ENCODE data around the gene OR8S1. TPM values are rescaled to one million over a fixed set of nuclear protein-coding genes. Genes with fewer than 3 reads are reported as not detected.
"Not testable (repeated sequence)": the region's sequence is repeated elsewhere in the genome, so short reads cannot be mapped to it uniquely, and the experiment has no call there.

The OR8S1 gene
- total and polyA plus RNA-seq, 10 donors: not detected

DNA sequence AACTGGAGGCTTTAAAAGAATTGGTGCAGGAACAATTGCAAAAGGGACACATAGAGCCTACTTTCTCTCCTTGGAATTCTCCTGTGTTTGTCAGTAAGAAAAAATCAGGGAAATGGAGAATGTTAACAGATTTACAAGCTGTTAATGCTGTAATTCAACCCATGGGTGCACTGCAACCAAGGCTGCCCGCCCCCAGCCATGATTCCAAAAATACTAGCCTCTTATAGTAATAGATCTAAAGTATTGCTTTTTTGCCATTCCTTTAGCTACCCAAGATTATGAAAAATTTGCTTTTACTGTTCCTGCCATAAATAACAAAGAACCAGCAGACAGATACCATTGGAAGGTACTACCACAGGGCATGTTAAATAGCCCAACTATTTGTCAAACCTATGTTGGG lies 15.3 kb upstream of the OR8S1 start:
- Histone ChIP-seq H3K27ac (no peak overlapping the region), H3K27me3 (replicated peaks in 1 of 7) (peaks cover 0 to 6% (median 0%) of the 10 kb centered on the region in 7 donors), H3K36me3 (no peaks in the 10 kb centered on the region), H3K4me3 (no peak overlapping the region), H3K9me3 (peaks cover 0 to 35% (median 7%) of the 10 kb centered on the region in 8 donors), H3K4me1 (no peaks in the 10 kb centered on the region)
- intact Hi-C loops (cut with DNase I; ENCODE audit: low total_unique reads): no loop called here
- WGBS, 5 donors: 45 to 77% (median 53%) methylated on average over 1 of the region's 1 CpG
- no peak for DNase-seq
- no peak for TF ChIP-seq POLR2AphosphoS5 (IDR thresholded peaks at IDR 0.05)

DNA sequence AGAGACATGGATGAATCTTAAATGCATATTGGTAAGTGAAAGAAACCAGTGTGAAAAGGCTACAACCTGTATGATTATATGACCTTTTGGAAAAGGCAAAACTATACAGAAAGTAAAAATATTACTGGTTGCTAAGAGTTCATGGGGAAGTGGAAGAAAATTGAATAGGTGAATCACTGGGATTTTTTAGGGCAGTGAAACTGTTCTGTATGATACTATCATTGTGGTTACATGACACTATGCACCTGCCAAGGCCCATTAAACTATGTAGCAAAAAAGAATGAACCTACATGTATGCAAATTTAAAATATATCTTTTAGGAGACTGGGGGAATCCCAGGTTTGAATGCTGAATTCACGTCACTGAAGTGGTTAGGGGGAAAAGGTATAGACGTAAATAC lies 12.6 kb upstream of the OR8S1 start:
- WGBS, 5 donors: 45 to 82% (median 64%) methylated on average over 2 of the region's 2 CpGs
- H3K4me1 ChIP-seq: no peaks in the 10 kb centered on the region
- TF ChIP-seq POLR2AphosphoS5 (IDR thresholded peaks at IDR 0.05) (no peak), POLR2A (IDR thresholded peaks at IDR 0.05) (no peak), CTCF (IDR thresholded peaks at IDR 0.05 in 8 of 11, conservative IDR thresholded peaks at IDR 0.05 in 3 of 11) (no peak)
- no peak overlapping the region for H3K4me3 ChIP-seq
- no peak for DNase-seq
- no peaks in the 10 kb centered on the region for H3K36me3 ChIP-seq
- H3K27ac ChIP-seq: no peak overlapping the region
- H3K27me3 ChIP-seq (replicated peaks in 1 of 7): no peaks in the 10 kb centered on the region
- H3K9me3 ChIP-seq: peaks cover 0 to 35% (median 7%) of the 10 kb centered on the region in 8 donors
- intact Hi-C loops (cut with DNase I; ENCODE audit: low total_unique reads): no loop called here

DNA sequence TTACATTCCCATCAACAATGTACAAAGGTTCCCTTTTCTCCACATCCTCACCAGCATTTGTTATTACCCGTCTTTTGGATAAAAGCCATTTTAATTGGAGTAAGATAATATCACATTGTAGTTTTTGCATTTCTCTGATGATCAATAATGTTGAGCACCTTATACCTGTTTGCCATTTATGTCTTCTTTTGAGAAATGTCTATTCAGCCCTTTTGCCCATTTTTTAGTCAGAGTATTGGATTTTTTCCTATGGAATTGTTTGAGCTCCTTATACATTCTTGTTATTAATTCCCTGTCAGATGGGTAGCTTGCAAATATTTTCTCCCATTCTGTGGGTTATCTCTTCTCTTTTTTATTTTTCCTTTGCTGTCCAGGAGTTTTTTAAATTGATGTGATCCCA lies 10.7 kb upstream of the OR8S1 start:
- H3K27me3 ChIP-seq (replicated peaks in 1 of 7): no peaks in the 10 kb centered on the region
- WGBS, 5 donors: 91 to 98% (median 94%) methylated on average over 1 of the region's 1 CpG
- peaks cover 0 to 31% (median 7%) of the 10 kb centered on the region in 8 donors for H3K9me3 ChIP-seq
- no peaks in the 10 kb centered on the region for H3K36me3 ChIP-seq
- H3K4me3 ChIP-seq: no peak overlapping the region
- no peak for DNase-seq
- no peaks in the 10 kb centered on the region for H3K4me1 ChIP-seq
- intact Hi-C loops (cut with DNase I; ENCODE audit: low total_unique reads): no loop called here
- no peak overlapping the region for H3K27ac ChIP-seq
- no peak for TF ChIP-seq POLR2AphosphoS5 (IDR thresholded peaks at IDR 0.05)
- TF ChIP-seq CTCF (IDR thresholded peaks at IDR 0.05 in 8 of 11, conservative IDR thresholded peaks at IDR 0.05 in 3 of 11): no peak
- TF ChIP-seq POLR2A (IDR thresholded peaks at IDR 0.05): no peak

GRCh38 chr12:48520381-48520780 lies 5.1 kb upstream of the OR8S1 start:
- H3K27me3 ChIP-seq (replicated peaks in 1 of 7); H3K9me3 ChIP-seq; DNase-seq; H3K27ac ChIP-seq; intact Hi-C loops (cut with DNase I; ENCODE audit: low total_unique reads); H3K4me3 ChIP-seq; H3K36me3 ChIP-seq; H3K4me1 ChIP-seq: not testable (repeated sequence)
- WGBS, 5 donors: 78 to 100% (median 90%) methylated on average over 1 to 24 of the region's 24 CpGs

DNA sequence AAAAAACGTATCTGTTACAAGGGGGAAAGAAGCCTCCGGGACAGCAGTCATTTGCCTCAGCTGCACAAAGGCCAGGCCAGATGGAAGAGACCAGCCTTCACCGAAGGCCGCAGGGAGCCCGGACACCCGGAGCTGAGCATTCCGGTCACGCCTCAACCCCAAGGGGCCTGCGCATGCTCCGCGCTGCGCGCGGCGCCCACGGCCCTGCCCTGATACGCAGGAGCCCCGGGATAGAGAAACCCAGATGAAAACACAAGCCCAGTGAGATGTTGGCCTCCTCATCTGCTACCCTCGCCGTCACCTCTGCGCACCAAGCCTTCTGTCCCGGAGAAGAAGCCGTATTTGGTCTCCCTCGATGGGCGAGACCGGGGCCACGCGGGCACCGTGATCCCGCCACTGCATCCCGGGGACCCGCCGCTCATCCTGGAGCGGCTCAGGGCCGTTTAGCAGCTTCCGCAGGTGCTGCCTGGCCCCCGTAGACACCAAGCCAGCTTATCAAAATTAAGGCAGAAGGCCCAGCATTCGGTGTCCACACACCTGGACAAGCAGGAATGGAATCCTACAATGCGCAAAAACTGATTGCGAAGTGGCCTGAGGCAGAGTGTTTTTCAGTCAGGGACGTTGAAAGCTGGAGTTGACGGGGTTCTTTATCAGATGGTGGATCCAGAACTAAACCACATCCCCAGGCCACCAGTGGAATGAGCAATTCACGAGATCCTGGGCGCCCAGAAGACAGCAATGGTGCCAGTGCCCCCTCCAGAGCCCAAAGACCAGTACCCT lies 2.6 kb downstream of the OR8S1 start:
- Histone ChIP-seq H3K27ac (no peak overlapping the region), H3K9me3 (no peaks in the 10 kb centered on the region), H3K27me3 (replicated peaks in 1 of 7) (peaks cover 0 to 8% (median 0%) of the 10 kb centered on the region in 7 donors), H3K4me3 (no peak overlapping the region), H3K4me1 (no peaks in the 10 kb centered on the region), H3K36me3 (no peaks in the 10 kb centered on the region)
- TF ChIP-seq POLR2A (IDR thresholded peaks at IDR 0.05) (no peak), POLR2AphosphoS5 (IDR thresholded peaks at IDR 0.05) (no peak), CTCF (IDR thresholded peaks at IDR 0.05 in 8 of 11, conservative IDR thresholded peaks at IDR 0.05 in 3 of 11) (no peak)
- WGBS, 5 donors: 92 to 95% (median 94%) methylated on average over 44 of the region's 44 CpGs
- intact Hi-C loops (cut with DNase I; ENCODE audit: low total_unique reads): no loop called here
- no peak for DNase-seq
